Measurements from ENCODE around the gene CORO6.

DNA sequence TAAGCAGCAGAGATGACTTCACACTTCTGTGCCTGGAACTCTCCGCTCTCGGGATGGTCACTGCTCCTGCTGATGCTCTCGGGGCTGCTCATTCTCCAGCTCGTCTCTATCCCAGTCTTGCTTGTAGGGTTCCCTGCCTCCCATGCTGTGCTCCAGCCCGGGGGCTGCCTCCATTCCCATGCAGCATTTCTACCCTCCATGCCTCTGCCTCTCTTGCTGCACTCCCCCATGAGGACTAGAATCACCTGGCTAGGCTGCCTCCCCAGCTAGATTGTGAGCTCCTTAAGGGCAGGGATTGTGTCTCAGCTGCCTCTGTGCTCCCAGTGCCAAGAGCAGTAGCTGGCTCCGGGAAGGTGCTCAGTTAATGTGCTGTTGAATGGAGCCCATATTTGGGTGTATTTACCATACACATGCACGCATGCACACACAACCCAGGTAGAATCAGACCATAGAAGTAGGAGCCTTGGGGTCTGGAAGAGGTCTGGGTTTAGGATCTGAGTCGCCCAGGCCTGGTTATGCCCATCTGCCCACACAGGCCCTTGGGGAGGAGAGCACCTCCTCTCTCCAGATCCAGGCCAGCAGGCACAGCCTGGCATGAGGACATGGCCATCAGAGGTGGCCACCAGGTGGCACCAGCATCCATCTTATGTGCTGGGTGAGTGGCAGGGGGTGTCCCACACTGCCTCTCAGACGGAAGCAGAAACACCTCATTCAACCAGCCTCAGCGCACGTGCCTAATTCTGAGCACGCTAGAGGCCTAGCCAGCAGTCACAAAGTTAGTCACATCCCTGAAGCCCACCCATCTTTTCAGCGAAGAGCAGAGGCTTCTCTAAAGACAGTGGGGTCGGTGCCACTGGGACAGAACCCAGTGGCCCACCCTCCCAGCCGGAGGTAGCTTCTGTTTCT, 42.6 kb downstream of the CORO6 start:
- no peak for TF ChIP-seq ZNF547 (CRISPR knock-in tag; IDR thresholded peaks at IDR 0.05)
- no peak for TF ChIP-seq ZNF142 (CRISPR knock-in tag; IDR thresholded peaks at IDR 0.05)
- TF ChIP-seq ESRRA (CRISPR knock-in tag; IDR thresholded peaks at IDR 0.05; ENCODE audit: low read depth) = no peak
- no peak for TF ChIP-seq ZNF232 (CRISPR knock-in tag; IDR thresholded peaks at IDR 0.05; ENCODE audit: borderline replicate concordance)
- TF ChIP-seq POLR2AphosphoS5 (IDR thresholded peaks at IDR 0.05; ENCODE audit: low read depth, low read length) = no peak
- TF ChIP-seq, protein P1, sequence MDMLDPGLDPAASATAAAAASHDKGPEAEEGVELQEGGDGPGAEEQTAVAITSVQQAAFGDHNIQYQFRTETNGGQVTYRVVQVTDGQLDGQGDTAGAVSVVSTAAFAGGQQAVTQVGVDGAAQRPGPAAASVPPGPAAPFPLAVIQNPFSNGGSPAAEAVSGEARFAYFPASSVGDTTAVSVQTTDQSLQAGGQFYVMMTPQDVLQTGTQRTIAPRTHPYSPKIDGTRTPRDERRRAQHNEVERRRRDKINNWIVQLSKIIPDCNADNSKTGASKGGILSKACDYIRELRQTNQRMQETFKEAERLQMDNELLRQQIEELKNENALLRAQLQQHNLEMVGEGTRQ (IDR thresholded peaks at IDR 0.05; ENCODE audit: low read depth, low read length) = no peak
- TF ChIP-seq, protein P1 (CRISPR knock-in tag; IDR thresholded peaks at IDR 0.05; ENCODE audit: borderline replicate concordance) = no peak
